Erythroblast (primary cell): ENCODE results near the gene PIR.

Experiments used
- GATA1 ChIP-seq: IDR thresholded peaks from 2 replicates; pipeline ENCODE4 v1.6.1; 2011; ENCODE audit warnings: low read depth, mild to moderate bottlenecking, control low read depth, low read length, moderate library complexity
- POLR2A ChIP-seq: IDR thresholded peaks from 2 replicates; pipeline ENCODE4 v1.6.1; 2011; ENCODE audit warnings: mild to moderate bottlenecking, low read length

GRCh38 chrX:15340867-15341266 is 152.3 kb downstream of the PIR start:
- TF ChIP-seq POLR2A (no peak), GATA1 (no peak)
